Transverse colon (tissue), 4 donors: ENCODE data around the gene CNTN1. TPM values are rescaled to one million over a fixed set of nuclear protein-coding genes. Genes with fewer than 3 reads are reported as not detected.

Experiments used
- DNase-seq: peaks from one replicate; pipeline ENCODE4 v3.0.0-alpha.2; 2019
- H3K27ac ChIP-seq, 4 donors: fragments of 200-600 bp; sonication (generic); 2 replicates each; pipeline ENCODE4 v1.5.1; 2016 to 2018; ENCODE audit warnings: inconsistent platforms in 4 of 4
- H3K27me3 ChIP-seq: fragments of 200-600 bp; sonication (generic); 2 replicates; pipeline ENCODE4 v1.5.1; 2017; ENCODE audit warnings: inconsistent platforms
- H3K36me3 ChIP-seq, 4 donors: fragments of 200-600 bp; sonication (generic); 2 replicates each; pipeline ENCODE4 v1.5.1; 2017 to 2019; ENCODE audit warnings: inconsistent platforms in 4 of 4
- H3K4me1 ChIP-seq, 4 donors: fragments of 200-600 bp; sonication (generic); 2 replicates each; pipeline ENCODE4 v1.5.1; 2017 to 2020; ENCODE audit warnings: inconsistent platforms in 4 of 4
- H3K4me3 ChIP-seq, 4 donors: fragments of 200-600 bp; sonication (generic); 1 replicate in 1 of 4; 2 replicates in 3 of 4; pipeline versions ENCODE4 v1.5.1 to v1.6.1; 2017 to 2019; ENCODE audit warnings: inconsistent platforms in 4 of 4
- H3K9me3 ChIP-seq, 2 donors: fragments of 200-600 bp; sonication (generic); 2 replicates each; pipeline ENCODE4 v1.5.1; 2017 to 2019; ENCODE audit warnings: inconsistent platforms in 2 of 2
- EP300 ChIP-seq: sonication (generic); formaldehyde crosslinking; IDR thresholded peaks from one replicate; pipeline ENCODE4 v1.6.1; 2017; ENCODE audit warnings: antibody characterized with exemption, low read depth
- POLR2A ChIP-seq: fragments of 450-650 bp; IDR thresholded peaks from one replicate; pipeline ENCODE4 v1.6.1; 2016; ENCODE audit warnings: antibody characterized with exemption, mild to moderate bottlenecking, moderate library complexity
- POLR2AphosphoS5 ChIP-seq, 3 donors: sonication (generic); formaldehyde crosslinking; IDR thresholded peaks; one replicate each; pipeline ENCODE4 v1.6.1; 2016; ENCODE audit warnings: antibody characterized with exemption in 3 of 3
- WGBS, 2 donors: methylation state at CpG; one replicate each; pipeline ENCODE4 v1.1.5; 2018; ENCODE audit warnings: low coverage in 1 of 2; 5-methylcytosine and 5-hydroxymethylcytosine counted together
- in situ Hi-C, 4 donors: fragments of 200-750 bp; cut with MboI; loops; one replicate each; pipeline versions ENCODE4 v1.15.0 to v1.15.1; 2017; ENCODE audit warnings: low sequenced_read_pairs in 3 of 4, low pct_ligation_motif_present in 1 of 4, low pct_unique_long_range_greater_than_20kb in 1 of 4
- intact Hi-C: fragments of 100-400 bp; cut with DNase I; formaldehyde crosslinking; loops from one replicate; pipeline ENCODE4 v1.15.1; 2023; ENCODE audit warnings: low total_unique reads
- total RNA-seq, 4 donors: library from RNA; depleted of rRNA; stranded (reverse); fragments of >200 nt; gene quantifications; one replicate each; pipeline ENCODE4 v1.1.0, GENCODE V29; 2016
- TF ChIP-seq, protein P1 (sequence below), 5 experiments: fragments of 200-600 bp in 3 of 5; fragments of 450-650 bp in 2 of 5; sonication (generic) in 3 of 5; IDR thresholded peaks; 1 replicate in 2 of 5; 2 replicates in 3 of 5; pipeline ENCODE4 v1.5.1; 2016 to 2017; ENCODE audit warnings: antibody characterized with exemption in 5 of 5, inconsistent platforms in 3 of 5, mild to moderate bottlenecking in 2 of 5, moderate library complexity in 1 of 5

Gene CNTN1
- total RNA-seq, 4 donors from 2014 or later = 0.60 to 3.2 (median 1.4) TPM

DNA sequence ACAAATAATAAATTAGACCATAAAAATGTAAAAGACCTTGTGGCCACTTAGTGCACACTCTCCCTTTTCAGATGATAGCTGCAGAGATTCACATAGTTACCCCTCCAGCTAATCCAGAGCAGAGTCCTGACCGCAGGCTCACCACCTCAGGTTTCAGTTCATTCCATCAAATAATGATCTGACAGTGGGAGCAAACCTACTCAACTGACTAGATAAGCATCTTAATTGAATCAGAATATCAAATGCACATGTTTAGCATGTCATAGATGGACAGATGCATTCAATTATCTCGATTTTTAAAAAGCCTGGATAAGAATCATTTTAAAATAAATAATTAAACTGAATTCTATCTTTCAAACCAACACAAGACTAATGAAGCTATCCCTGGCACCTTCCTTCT is 253.5 kb downstream of the CNTN1 start:
- H3K27ac ChIP-seq = no peak overlapping the region
- no peak overlapping the region for H3K4me3 ChIP-seq
- in situ Hi-C loops = loop anchor here (5.0 to 25.0 kb wide), 3 partner anchors 1067 to 1082 kb away; no protein-coding TSS in a partner anchor
- intact Hi-C loops = loop anchor here (10.0 kb wide), 1 partner anchor 1079 kb away; no protein-coding TSS in a partner anchor
- WGBS, 2 donors = 52 to 63% methylated on average over 2 of the region's 2 CpGs
- no peak for TF ChIP-seq POLR2AphosphoS5 (IDR thresholded peaks at IDR 0.05)
- TF ChIP-seq POLR2A = no peak
- TF ChIP-seq EP300 = no peak
- TF ChIP-seq, protein P1, sequence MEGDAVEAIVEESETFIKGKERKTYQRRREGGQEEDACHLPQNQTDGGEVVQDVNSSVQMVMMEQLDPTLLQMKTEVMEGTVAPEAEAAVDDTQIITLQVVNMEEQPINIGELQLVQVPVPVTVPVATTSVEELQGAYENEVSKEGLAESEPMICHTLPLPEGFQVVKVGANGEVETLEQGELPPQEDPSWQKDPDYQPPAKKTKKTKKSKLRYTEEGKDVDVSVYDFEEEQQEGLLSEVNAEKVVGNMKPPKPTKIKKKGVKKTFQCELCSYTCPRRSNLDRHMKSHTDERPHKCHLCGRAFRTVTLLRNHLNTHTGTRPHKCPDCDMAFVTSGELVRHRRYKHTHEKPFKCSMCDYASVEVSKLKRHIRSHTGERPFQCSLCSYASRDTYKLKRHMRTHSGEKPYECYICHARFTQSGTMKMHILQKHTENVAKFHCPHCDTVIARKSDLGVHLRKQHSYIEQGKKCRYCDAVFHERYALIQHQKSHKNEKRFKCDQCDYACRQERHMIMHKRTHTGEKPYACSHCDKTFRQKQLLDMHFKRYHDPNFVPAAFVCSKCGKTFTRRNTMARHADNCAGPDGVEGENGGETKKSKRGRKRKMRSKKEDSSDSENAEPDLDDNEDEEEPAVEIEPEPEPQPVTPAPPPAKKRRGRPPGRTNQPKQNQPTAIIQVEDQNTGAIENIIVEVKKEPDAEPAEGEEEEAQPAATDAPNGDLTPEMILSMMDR (IDR thresholded peaks at IDR 0.05) = no peak
- no peaks in the 10 kb centered on the region for H3K36me3 ChIP-seq
- H3K9me3 ChIP-seq = no peaks in the 10 kb centered on the region
- DNase-seq = no peak
- no peaks in the 10 kb centered on the region for H3K4me1 ChIP-seq
- H3K27me3 ChIP-seq = no peaks in the 10 kb centered on the region

DNA sequence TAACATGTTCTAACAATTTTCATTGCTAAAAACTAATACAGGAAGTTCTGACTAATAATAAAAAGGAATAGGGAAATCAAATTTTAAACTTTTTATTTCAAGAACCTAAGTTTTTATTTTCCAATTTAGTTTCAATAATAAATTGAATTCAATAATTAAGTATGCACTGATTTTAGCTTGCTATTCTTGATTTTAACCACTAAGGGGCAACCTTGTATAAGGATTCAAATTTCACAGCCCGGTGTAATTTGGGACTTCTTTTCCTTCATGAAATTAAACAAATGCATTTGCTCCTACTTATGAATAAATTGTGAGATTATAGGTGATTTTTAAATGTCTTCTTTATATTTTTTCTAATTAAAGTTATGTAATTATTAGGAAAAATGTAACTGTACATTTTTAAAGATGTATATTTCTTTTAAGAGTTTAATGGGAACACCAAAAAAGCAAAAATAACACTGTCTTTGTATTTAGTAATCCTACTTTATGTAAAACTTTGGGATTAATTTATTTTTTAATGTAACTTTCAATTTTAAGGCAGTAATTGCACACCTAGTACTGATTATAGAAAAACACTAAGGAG is 254.5 kb downstream of the CNTN1 start:
- in situ Hi-C loops = loop anchor here (5.0 to 25.0 kb wide), 3 partner anchors 1066 to 1081 kb away; no protein-coding TSS in a partner anchor
- Histone ChIP-seq H3K27ac (no peak overlapping the region), H3K9me3 (no peaks in the 10 kb centered on the region), H3K4me3 (no peak overlapping the region), H3K36me3 (no peaks in the 10 kb centered on the region), H3K4me1 (no peaks in the 10 kb centered on the region), H3K27me3 (no peaks in the 10 kb centered on the region)
- no peak for DNase-seq
- intact Hi-C loops = loop anchor here (10.0 kb wide), 1 partner anchor 1078 kb away; no protein-coding TSS in a partner anchor
- TF ChIP-seq EP300 (no peak), POLR2AphosphoS5 (IDR thresholded peaks at IDR 0.05) (no peak), POLR2A (no peak)
- TF ChIP-seq, protein P1 (IDR thresholded peaks at IDR 0.05) = peak; percentile 45 to 65 (median 59)
- 0 to 2% methylated on average over 1 of the region's 1 CpG for WGBS, 2 donors

DNA sequence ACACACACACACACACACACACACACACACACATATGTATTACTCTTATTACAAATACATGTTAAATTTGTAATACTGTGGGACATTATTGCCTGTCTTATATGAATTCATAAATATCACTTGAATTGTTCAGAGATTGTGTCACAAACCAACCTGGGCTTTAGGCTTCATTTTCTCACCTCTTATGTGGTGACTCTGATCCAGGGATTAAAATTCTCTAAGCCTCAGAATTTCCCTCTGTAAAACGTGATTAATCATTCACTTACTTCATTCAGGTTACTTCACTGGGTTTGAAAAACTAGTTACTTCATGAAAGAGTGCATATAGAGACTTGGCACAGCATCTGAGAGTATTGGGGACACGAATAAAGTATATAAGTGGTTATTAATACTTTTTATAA is 255.6 kb downstream of the CNTN1 start:
- Histone ChIP-seq H3K9me3 (no peaks in the 10 kb centered on the region), H3K27ac (no peak overlapping the region), H3K36me3 (no peaks in the 10 kb centered on the region), H3K4me1 (no peaks in the 10 kb centered on the region), H3K27me3 (no peaks in the 10 kb centered on the region), H3K4me3 (no peak overlapping the region)
- intact Hi-C loops = loop anchor here (10.0 kb wide), 1 partner anchor 1077 kb away; no protein-coding TSS in a partner anchor
- WGBS, 2 donors = 33 to 45% methylated on average over 2 of the region's 2 CpGs
- DNase-seq = no peak
- in situ Hi-C loops = loop anchor here (5.0 to 25.0 kb wide), 3 partner anchors 1065 to 1080 kb away; no protein-coding TSS in a partner anchor
- TF ChIP-seq POLR2A (no peak), POLR2AphosphoS5 (IDR thresholded peaks at IDR 0.05) (no peak), EP300 (no peak)
- TF ChIP-seq, protein P1 (IDR thresholded peaks at IDR 0.05) = no peak

DNA sequence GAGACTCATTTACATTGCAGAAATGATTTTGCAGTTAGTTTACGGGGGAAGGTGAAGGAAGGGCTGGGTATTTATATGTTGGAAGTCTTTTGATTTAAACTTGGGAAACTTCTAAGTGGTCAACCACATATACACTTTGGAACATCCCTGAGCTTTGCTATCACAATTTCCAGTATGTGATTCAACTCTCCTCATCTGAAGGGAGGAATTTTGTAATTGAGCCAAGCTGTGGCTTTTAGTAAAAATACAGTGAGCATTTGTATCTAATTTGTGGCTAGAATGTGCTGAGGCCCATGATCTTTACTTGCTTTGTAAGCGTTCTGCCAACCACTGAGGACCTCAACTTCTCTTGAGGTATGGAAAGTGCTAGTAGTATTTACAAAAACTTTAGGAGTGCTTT is 260.8 kb downstream of the CNTN1 start:
- no peaks in the 10 kb centered on the region for H3K36me3 ChIP-seq

More for the DNA sequence above, 260.8 kb downstream of the CNTN1 start:
- no peak for TF ChIP-seq EP300
- TF ChIP-seq, protein P1 (IDR thresholded peaks at IDR 0.05) = no peak
- TF ChIP-seq POLR2A = no peak
- DNase-seq = no peak
- intact Hi-C loops = loop anchor here (5.0 kb wide), 1 partner anchor 1869 kb away; no protein-coding TSS in a partner anchor
- H3K27ac ChIP-seq = no peak overlapping the region
- no peak overlapping the region for H3K4me3 ChIP-seq
- 79 to 80% methylated on average over 2 of the region's 2 CpGs for WGBS, 2 donors
- H3K4me1 ChIP-seq = peaks cover 0 to 4% (median 0%) of the 10 kb centered on the region in 4 donors
- no peaks in the 10 kb centered on the region for H3K9me3 ChIP-seq
- in situ Hi-C loops = no loop called here
- H3K27me3 ChIP-seq = no peaks in the 10 kb centered on the region
